Measurements from ENCODE around the gene ZNF488.

ZNF488 gene

GRCh38 chr10:47378183-47378510, 5.9 kb downstream of the ZNF488 start:
- TF ChIP-seq CTCF (conservative IDR thresholded peaks at IDR 0.05; ENCODE audit: low read depth, low read length) = no peak
- no peak overlapping the region for H3K4me3 ChIP-seq (ENCODE audit: low read length)
- DNase-seq (ENCODE audit: low read depth) = no peak

GRCh38 chr10:47376522-47377220, 7.4 kb downstream of the ZNF488 start:
- no peak for TF ChIP-seq CTCF (conservative IDR thresholded peaks at IDR 0.05; ENCODE audit: low read depth, low read length)
- no peak for DNase-seq (ENCODE audit: low read depth)
- H3K4me3 ChIP-seq (ENCODE audit: low read length) = no peak overlapping the region

GRCh38 chr10:47374611-47375536, 9.2 kb downstream of the ZNF488 start:
- no peak for TF ChIP-seq CTCF (conservative IDR thresholded peaks at IDR 0.05; ENCODE audit: low read depth, low read length)
- no peak for DNase-seq (ENCODE audit: low read depth)
- no peak overlapping the region for H3K4me3 ChIP-seq (ENCODE audit: low read length)

GRCh38 chr10:47372726-47373125, 11.4 kb downstream of the ZNF488 start:
- DNase-seq (ENCODE audit: low read depth) = no peak
- no peak overlapping the region for H3K4me3 ChIP-seq (ENCODE audit: low read length)
- no peak for TF ChIP-seq CTCF (conservative IDR thresholded peaks at IDR 0.05; ENCODE audit: low read depth, low read length)

- no peak overlapping the region for H3K4me3 ChIP-seq (ENCODE audit: low read length)
- TF ChIP-seq CTCF (conservative IDR thresholded peaks at IDR 0.05; ENCODE audit: low read depth, low read length) = no peak
- DNase-seq (ENCODE audit: low read depth) = no peak
Observed at GRCh38 chr10:47371629-47372485, 12.2 kb downstream of the ZNF488 start.

GRCh38 chr10:47370878-47371277, 13.2 kb downstream of the ZNF488 start:
- no peak for DNase-seq (ENCODE audit: low read depth)
- H3K4me3 ChIP-seq (ENCODE audit: low read length) = no peak overlapping the region
- no peak for TF ChIP-seq CTCF (conservative IDR thresholded peaks at IDR 0.05; ENCODE audit: low read depth, low read length)
